Measurements from ENCODE around the gene C19orf85.

Gene C19orf85

DNA sequence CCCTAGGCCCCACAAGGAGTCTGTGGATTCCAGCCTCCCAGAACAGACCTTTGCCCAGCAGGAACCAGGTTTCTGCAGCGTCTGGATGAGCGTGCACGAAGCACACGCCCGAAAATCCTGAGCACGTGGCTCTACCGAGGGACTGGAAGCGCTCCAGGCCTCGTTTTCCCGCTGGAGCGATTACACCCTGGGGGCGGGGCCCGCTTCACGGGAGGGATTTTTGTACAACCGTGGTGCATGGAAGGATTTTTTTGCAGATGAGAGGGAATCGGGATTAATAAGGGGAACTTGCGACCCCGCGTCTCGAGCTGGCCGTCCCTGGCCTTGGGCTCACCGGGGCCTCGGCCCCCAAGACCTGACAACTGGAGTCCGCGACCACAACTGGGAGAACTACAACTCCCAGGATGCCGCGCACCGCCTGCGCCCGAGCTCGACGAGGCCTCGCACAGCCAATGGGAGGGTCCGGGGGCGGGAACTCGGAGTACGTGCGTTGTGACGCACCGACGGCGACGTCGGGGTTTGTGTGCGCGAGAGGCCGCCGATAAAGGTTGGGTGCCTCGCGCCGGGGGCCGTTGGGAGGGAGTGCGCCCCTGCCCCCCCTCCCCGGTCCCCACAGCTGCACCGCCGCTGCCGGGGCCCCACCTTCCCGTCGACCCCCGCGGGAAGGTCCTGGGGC is 11.7 kb upstream of the C19orf85 start, which contains the start of gene ZNF628 (continued):
- TF ChIP-seq, protein P1, sequence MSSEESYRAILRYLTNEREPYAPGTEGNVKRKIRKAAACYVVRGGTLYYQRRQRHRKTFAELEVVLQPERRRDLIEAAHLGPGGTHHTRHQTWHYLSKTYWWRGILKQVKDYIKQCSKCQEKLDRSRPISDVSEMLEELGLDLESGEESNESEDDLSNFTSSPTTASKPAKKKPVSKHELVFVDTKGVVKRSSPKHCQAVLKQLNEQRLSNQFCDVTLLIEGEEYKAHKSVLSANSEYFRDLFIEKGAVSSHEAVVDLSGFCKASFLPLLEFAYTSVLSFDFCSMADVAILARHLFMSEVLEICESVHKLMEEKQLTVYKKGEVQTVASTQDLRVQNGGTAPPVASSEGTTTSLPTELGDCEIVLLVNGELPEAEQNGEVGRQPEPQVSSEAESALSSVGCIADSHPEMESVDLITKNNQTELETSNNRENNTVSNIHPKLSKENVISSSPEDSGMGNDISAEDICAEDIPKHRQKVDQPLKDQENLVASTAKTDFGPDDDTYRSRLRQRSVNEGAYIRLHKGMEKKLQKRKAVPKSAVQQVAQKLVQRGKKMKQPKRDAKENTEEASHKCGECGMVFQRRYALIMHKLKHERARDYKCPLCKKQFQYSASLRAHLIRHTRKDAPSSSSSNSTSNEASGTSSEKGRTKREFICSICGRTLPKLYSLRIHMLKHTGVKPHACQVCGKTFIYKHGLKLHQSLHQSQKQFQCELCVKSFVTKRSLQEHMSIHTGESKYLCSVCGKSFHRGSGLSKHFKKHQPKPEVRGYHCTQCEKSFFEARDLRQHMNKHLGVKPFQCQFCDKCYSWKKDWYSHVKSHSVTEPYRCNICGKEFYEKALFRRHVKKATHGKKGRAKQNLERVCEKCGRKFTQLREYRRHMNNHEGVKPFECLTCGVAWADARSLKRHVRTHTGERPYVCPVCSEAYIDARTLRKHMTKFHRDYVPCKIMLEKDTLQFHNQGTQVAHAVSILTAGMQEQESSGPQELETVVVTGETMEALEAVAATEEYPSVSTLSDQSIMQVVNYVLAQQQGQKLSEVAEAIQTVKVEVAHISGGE (tag by site-specific recombination; conservative IDR thresholded peaks at IDR 0.05; ENCODE audit: low read depth) = peak; percentile 52
- TF ChIP-seq ZNF211 (tag by site-specific recombination; IDR thresholded peaks at IDR 0.05; ENCODE audit: low read depth) (0 out of 2 replicates have a peak, but pooled peaks have one; percentile 5), SALL2 (tag by site-specific recombination; IDR thresholded peaks at IDR 0.05; ENCODE audit: borderline replicate concordance) (no peak), ZNF16 (tag by site-specific recombination; IDR thresholded peaks at IDR 0.05; ENCODE audit: low read depth) (no peak), ZNF248 (tag by site-specific recombination; IDR thresholded peaks at IDR 0.05) (no peak), ZNF677 (tag by site-specific recombination; IDR thresholded peaks at IDR 0.05) (no peak), ZNF366 (tag by site-specific recombination; conservative IDR thresholded peaks at IDR 0.05) (no peak), ZNF174 (tag by site-specific recombination; IDR thresholded peaks at IDR 0.05) (no peak), ZNF747 (tag by site-specific recombination; IDR thresholded peaks at IDR 0.05) (no peak), GLI2 (tag by site-specific recombination; IDR thresholded peaks at IDR 0.05; ENCODE audit: borderline replicate concordance, low read depth) (no peak), ZEB2 (tag by site-specific recombination; IDR thresholded peaks at IDR 0.05) (peak; percentile 80), KLF16 (tag by site-specific recombination; IDR thresholded peaks at IDR 0.05) (peak; percentile 87), ZNF830 (tag by site-specific recombination; IDR thresholded peaks at IDR 0.05; ENCODE audit: low read depth) (no peak), GLIS1 (tag by site-specific recombination; IDR thresholded peaks at IDR 0.05) (peak; percentile 80), SP3 (tag by site-specific recombination; IDR thresholded peaks at IDR 0.05) (peak; percentile 94), BCL6B (tag by site-specific recombination; IDR thresholded peaks at IDR 0.05) (no peak), ZNF621 (tag by site-specific recombination; IDR thresholded peaks at IDR 0.05) (no peak), ZNF791 (tag by site-specific recombination; IDR thresholded peaks at IDR 0.05) (no peak), ZNF600 (tag by site-specific recombination; IDR thresholded peaks at IDR 0.05) (peak; percentile 56; the same call in 1 of the 2 replicates), ZNF202 (tag by site-specific recombination; IDR thresholded peaks at IDR 0.05; ENCODE audit: borderline replicate concordance) (no peak), ZBTB6 (tag by site-specific recombination; IDR thresholded peaks at IDR 0.05) (peak; percentile 51; the same call in 1 of the 2 replicates), ZNF624 (tag by site-specific recombination; IDR thresholded peaks at IDR 0.05) (no peak), ZNF398 (tag by site-specific recombination; IDR thresholded peaks at IDR 0.05) (peak; percentile 62), HIC1 (tag by site-specific recombination; IDR thresholded peaks at IDR 0.05) (no peak), HOXA7 (CRISPR knock-in tag; IDR thresholded peaks at IDR 0.05; ENCODE audit: borderline replicate concordance) (no peak), BCL11B (tag by site-specific recombination; IDR thresholded peaks at IDR 0.05; ENCODE audit: low read depth) (no peak), ZNF510 (tag by site-specific recombination; IDR thresholded peaks at IDR 0.05; ENCODE audit: insufficient replicate concordance) (no peak), ZNF324 (tag by site-specific recombination; IDR thresholded peaks at IDR 0.05) (peak; percentile 87), ZNF777 (tag by site-specific recombination; IDR thresholded peaks at IDR 0.05; ENCODE audit: borderline replicate concordance) (no peak), ZFHX2 (tag by site-specific recombination; conservative IDR thresholded peaks at IDR 0.05) (peak; percentile 63), ZNF549 (tag by site-specific recombination; IDR thresholded peaks at IDR 0.05) (no peak)
